Renal cortical epithelial cell (primary cell): Measurements from ENCODE around the gene TMEM185B. TPM values are rescaled to one million over a fixed set of nuclear protein-coding genes. Genes with fewer than 3 reads are reported as not detected.
"Not testable (repeated sequence)": the region's sequence is repeated elsewhere in the genome, so short reads cannot be mapped to it uniquely, and the experiment has no call there.

Experiments
- DNase-seq: peaks from one replicate; pipeline ENCODE4 v3.0.0-alpha.2; 2011; ENCODE audit warnings: low read depth
- total RNA-seq: library from RNA; depleted of rRNA; stranded (reverse); fragments of >200 nt; gene quantifications from 2 replicates; pipeline ENCODE4 v1.2.3, GENCODE V29; 2014

TMEM185B gene
- total RNA-seq, result 39.6 and 54.2 TPM in 2 replicates

DNA sequence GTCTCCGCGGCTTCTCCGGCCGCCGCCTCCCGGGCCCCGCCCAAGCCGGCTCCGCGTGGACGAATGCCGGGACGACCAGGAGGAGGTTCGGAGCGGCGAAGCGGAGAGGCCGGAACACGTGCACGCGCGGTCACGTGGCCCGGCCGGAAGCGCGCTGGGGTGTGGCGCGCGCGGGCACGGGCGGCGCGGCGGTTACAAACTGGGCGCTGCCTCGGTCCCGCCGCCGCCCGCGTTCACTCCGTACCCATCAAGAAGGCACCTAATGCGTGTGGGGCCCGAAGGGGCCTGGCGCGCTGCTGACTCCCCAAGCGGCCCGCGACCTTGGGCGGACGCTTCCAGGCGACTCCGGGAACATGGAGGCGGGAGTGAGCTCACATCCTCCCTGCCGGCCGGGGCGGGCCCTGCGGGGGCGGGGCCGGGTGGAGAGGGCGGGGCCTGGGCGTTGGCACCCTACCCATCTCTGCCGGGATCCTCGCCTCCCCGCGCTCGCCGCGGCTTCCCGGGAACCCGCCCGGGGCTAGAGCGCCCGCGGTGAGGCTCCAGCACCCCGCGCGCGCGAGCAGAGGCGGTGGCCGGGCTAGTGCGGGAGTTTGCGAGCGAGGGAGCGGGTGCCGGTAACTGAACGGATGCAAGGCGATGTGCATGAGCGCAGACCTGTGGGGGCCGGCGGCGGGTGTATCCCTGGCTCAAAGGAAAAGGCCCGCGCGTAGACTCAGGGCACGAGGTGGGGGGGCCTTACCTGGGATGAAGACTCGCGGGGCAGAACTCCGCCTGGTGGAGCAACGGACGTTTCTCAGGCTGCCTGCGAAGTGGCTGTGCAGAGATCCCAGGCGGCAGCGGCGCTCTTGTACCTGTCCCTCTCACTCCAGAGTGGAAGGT lies at the start of gene TMEM185B:
TMEM185B (minus strand) TSS at position 367 of the 879 bp plus-strand sequence. CDS start 424 bp downstream, outside the sequence.
- peak; percentile 42 for DNase-seq

- DNase-seq, result no peak
Measured at GRCh38 chr2:120271711-120272379, 48.6 kb upstream of the TMEM185B start.

- no peak for DNase-seq
Measured at GRCh38 chr2:120269816-120270215, 46.6 kb upstream of the TMEM185B start.

- no peak for DNase-seq
Measured at GRCh38 chr2:120269076-120269744, 46.0 kb upstream of the TMEM185B start.

GRCh38 chr2:120267348-120267747 lies 44.1 kb upstream of the TMEM185B start:
- no peak for DNase-seq

GRCh38 chr2:120265006-120265405 lies 41.8 kb upstream of the TMEM185B start:
- no peak for DNase-seq

DNA sequence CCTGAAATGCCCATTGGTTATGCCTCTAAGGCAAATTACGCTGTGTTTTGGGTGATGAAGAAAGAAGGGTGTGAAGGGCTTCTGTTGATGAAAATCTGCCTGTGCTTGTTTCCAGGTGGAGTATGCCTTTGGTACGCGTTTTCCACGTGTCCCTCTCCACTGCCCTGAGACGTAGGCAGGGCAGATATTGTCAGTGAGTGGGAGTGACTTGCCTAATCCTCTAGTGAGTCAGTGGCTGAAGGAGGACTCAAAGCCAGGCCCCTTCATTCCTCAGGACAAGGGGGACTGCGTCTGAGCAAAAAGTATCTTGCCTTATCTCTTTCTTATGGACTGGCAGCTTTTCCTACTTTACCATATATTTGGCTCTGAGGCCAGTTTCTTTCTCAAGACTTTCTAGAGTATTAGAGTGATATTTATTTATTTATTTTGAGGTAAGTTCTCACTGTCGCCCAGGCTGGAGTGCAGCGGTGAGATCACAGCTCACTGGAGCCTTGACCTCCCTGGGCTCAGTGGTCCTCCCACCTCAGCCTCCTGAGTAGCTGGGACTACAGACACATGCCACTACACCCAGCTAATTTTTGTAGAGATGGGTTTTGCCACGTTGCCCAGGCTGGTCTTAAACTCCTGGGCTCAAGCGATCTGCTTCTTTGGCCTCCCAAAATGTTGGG lies 39.7 kb upstream of the TMEM185B start:
- DNase-seq, result no peak

GRCh38 chr2:120262150-120262549 lies 39.0 kb upstream of the TMEM185B start:
- no peak for DNase-seq

GRCh38 chr2:120261387-120262006 lies 38.3 kb upstream of the TMEM185B start:
- DNase-seq, result no peak

DNA sequence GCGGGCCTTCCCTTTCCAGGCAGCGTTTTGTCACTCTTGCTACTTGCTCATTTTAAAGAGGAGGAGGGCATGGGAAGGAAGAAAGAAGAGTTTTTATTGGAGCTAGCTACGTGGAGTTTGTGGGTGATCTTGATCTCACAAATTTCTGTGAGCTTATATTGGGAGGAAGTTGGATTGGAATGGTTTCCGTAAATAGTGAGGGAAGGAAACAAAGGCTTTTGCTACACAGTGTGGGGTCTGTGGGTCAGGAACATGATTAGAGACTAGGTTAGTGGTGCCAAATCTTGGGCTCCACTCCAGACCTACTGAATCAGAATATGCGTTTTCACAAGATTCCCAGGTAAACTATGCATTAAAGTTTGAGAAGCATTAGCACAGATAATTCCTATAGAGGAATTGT lies 37.5 kb upstream of the TMEM185B start:
- no peak for DNase-seq

- not testable (repeated sequence) for DNase-seq
Measured at GRCh38 chr2:120259939-120260338, 36.7 kb upstream of the TMEM185B start.

- DNase-seq, result peak; percentile 37
Measured at GRCh38 chr2:120258196-120258595, 35.0 kb upstream of the TMEM185B start.

DNA sequence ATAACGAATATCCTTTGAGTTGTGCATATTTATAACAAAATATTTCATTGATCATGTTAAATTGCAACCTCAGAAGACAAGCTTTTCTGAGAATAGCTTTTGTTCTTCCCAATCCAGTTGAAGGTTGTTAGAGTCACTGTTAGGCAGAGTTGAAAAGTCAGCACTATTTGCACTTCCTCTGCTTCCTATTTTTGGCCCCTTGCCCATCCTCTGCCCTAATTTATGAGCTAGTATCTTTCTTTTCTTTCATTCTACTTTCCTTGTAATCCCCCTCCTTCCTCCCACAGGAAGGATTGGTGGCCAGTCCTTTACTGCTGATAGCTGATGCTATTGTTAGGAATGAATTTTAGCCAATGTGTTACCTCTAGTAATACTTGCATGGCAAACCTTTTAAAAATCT lies 34.3 kb upstream of the TMEM185B start:
- DNase-seq, result no peak

DNA sequence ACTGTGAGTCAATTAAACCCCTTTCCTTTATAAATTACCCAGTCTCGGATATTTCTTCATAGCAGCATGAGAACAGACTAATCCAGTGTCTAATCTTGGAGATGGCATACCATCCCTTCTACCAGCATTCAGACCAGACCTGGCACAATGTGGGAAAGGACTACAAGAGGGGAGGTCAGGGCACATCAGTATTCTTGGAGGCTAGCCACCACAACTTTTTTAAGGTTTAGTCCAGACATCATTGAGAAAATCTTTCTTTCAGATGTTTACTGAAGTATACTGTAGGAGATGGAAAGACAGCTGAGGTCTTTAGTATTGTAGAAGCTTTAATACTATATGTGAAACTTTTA lies 33.4 kb upstream of the TMEM185B start:
- DNase-seq, result no peak

- DNase-seq, result no peak
Measured at GRCh38 chr2:120255986-120256650, 32.9 kb upstream of the TMEM185B start.

DNA sequence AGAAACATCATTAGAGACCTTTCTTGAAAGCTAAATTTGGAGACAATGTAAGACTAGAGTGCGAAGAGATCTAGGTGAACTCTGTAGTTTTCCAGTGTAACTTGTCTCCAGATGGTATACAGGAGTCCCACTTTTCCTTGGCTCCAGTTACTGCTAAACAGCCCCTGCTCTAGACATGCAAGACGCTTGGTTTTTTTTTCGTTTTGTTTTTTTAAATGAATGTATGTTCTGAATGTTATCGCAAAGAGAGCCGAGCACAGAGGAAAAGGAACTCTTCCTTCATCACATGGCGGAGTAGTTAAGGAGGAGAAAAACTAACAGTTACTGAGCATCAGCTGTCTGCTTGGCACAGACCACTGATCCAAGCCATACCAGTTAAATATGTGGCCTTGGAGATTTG lies 31.9 kb upstream of the TMEM185B start:
- no peak for DNase-seq

DNA sequence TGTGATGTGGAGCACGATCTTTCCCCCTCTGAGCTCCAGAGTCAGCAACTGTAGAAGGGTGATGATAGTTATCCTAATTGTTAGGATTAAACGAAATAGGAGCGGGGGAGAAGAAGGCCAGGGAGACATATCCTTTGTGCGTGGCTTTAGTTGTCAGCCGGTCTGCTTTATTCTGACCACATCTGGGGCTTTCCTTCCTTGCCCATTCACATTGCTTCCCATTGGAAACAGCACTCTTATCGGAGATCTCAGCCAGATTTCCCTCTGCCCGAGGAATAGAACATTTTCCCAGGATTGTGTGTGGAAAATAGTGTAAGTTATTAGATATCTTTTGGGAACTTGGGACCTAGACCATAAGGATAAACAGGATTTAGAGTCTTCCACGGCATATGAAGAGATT lies 31.0 kb upstream of the TMEM185B start:
- no peak for DNase-seq

DNA sequence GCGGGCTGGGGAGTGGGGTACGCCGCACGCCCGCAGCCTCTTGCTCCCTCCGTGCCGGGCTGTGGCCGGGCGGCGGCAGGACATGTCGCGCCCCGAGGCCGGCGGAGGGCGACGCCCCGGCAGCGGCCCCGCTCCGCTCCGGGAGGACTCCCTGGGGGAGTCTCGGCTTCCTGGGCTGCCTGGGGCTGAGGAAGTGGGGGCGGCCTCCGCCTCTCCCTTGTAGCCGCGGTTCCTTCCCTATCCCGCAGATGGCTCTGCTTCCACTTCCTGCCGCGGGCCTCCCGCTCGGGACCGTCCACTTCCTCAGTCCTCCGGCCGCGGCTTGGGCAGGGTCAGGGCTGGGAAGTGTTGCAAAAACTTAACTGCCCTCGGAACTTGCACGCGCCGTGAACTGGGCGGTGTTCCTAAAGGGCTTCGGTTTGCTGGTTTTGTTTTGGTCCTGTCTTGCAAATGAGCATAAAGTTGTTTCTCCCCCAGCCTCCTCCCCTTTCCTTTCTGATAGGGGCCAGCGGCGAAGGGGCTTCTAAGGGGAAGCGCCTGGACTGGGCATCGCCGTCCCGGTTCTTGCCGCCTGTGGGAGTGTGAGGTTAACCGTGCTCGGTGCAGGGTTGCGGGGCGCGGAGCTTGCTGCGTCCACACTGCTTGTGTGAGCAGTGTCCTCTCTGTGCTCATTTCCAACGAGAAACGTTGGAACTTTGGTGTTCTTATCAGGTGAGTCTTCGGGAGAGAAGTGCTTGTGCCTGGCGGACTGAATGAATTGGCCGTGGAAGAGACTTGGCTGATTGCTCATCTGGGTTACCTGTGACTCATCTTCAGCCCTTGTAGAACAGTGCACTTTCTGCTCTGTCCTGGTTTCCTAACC lies 30.1 kb upstream of the TMEM185B start:
- DNase-seq, result peak; percentile 74

GRCh38 chr2:120252225-120253020 lies 29.2 kb upstream of the TMEM185B start, which contains the start of gene RALB:
Gene RALB, plus strand, starts transcription at chr2:120252852. Its CDS starts 25,813 bp downstream, at chr2:120278665.
- DNase-seq, result peak; percentile 94
